Measurements from ENCODE around the gene LYZL4.

The LYZL4 gene, protein sequence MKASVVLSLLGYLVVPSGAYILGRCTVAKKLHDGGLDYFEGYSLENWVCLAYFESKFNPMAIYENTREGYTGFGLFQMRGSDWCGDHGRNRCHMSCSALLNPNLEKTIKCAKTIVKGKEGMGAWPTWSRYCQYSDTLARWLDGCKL

DNA sequence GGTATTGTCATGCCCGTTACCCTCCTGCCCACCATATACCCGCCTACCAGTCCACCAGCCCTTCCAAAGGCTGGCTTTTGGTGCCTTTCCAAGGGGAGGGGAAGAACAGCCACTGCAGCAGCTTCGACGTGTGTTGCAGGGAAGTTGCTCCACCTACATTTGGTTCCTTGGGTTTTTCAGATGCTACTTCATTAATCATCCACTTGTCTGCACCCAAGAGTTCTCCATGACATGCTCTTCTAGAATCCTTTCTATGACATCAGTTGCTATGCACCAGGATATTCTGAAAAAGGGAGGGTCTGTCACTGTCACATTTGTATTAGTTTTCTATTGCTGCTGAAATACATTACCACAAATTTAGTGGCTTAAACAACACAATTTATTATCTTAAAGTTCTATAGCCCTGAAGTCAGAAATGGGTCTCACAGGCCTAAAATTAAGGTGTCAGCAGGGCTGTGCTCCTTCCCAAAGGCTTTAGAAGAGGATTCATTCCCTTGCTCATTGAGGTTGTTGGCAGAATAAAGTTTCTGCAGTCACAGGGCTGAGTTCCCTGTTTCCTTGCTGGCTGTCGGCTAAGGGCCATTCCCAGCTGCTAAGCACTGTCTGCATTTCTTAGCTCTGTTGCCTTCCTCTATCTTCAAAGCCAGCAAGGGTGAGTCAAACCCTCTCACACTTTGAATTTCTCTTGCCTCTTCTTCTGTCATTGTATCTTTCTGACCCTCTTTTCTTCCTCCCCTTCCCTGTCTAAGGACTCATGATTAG is at the start of gene LYZL4:
Gene LYZL4 (minus strand): TSS at position 241 of the 762 bp plus-strand sequence. CDS start 3,359 bp downstream, outside the sequence.
- DNase-seq, result no peak

DNA sequence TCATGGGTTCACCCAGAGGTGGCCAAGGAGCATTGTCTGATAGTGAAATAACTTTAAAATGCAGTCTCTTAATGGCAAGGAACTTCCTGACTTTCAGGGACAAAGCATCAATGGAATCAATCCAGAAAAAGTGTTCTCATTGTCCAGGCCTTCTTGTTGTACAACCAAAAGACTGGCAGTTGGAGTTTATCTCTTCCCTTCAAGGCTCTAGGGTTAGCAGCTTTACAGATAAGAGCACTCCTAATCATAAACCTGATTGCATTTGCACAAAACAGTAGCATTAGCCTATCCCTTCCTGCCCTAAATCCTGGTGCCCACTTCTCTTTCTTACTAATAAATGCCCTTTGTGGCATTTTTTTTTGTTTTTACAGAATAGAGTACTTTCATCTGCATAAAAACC is 48.7 kb upstream of the LYZL4 start:
- no peak for DNase-seq

DNA sequence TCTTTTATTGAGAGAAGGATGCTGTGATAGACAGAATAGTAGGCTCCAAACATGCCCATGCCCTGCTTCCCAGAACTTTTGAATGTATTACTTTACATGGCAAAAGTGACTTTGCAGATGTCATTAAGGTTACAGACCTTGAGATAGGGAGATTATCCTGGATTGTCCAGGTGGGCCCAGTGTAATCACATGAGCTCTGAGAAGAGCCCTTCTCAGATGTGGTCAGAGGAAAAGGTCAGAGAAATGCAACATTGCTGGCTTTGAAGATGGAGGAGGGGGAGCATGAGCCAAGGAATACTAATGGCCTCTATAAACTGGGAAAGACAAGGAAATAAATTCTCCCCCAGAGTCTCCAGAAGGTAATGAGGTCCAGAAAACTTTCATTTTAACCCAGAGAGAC is 45.8 kb upstream of the LYZL4 start:
- no peak for DNase-seq

GRCh38 chr3:42451546-42452230 is 41.3 kb upstream of the LYZL4 start:
- no peak for DNase-seq

DNA sequence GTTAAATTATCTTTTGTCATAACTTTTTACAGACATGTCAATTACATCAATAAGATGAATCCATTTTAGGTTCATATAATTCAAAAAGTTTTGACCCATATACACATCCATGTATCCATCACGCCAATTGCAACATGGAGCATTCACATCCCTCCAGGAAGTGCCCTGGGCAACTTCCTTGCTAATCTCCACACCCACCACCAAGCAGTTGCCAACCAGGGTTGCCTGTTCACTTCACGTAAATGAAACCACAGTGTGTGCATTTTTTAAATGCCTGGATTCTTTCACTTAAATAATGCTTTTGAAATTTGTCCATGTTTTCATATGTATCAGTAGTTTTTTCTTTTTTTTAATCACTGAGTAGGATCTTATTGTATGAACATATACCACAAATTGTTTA is 40.7 kb upstream of the LYZL4 start:
- no peak for DNase-seq

DNA sequence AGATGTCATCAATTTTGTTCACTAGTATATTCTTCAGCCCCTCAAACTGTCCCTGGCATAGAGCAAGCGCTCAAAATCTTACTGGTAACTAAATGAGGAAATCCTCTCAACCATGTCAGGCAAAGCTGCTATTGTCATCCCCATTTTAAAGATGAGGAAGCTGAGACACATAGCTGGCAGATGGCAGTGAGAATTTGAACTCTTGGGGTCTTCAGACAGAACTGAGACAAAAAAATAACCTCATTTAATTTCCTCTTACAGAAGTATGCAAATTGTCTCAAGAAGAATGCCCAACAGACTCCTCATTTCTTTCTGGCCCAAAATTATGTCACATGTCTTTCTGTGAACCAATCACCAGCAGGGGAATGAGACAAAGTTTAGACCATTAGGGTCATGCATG is 40.2 kb upstream of the LYZL4 start:
- no peak for DNase-seq

- DNase-seq, result no peak
Measured at GRCh38 chr3:42447481-42447880, 37.1 kb upstream of the LYZL4 start.

DNA sequence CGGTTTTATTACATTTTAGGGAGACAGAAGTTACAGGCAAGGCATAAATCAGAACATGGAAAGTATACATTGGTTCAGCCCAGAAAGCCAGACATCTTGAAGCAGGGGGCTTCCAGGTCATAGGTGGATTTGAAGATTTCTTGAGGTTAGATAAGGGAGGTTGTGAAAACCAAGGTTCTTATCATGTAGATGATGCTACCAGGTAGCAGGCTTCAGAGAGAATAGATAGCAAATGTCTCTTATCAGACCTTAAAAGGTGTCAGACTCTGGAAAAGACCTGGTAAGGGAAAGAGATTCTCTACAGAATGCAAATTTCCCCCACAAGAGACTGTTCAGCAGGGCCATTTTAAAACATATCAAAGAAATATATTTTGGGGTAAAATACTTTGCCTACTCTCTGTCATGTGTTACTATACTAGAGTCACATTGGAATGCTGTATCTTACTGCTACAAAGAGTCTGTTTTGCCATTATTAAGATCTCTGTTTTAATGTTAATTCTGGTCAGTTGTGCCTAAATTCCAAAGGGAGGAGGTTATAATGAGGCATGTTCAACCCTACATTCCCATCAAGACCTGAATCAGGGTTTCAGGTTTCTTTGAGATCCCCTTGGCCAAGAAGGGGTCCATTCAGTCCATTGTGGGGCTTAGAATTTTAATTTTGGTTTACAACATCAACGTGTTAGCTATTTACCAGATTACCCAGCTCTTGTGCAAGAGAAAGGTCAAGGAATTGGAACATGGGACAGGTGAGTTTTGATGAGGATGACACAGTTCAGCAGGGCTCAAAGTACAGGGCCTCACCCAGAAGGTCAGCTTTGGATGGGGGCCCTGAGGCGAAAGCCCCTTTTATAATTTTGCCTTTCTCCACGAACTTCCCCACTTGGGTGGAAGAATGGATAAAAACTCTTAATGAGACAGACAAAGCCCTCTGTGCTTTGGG is 36.0 kb upstream of the LYZL4 start:
- no peak for DNase-seq

GRCh38 chr3:42443819-42444436 is 33.5 kb upstream of the LYZL4 start:
- peak; percentile 90 for DNase-seq

- no peak for DNase-seq
Measured at GRCh38 chr3:42443292-42443691, 32.9 kb upstream of the LYZL4 start.

- DNase-seq, result no peak
Measured at GRCh38 chr3:42442640-42443039, 32.2 kb upstream of the LYZL4 start.

GRCh38 chr3:42441791-42442190 is 31.4 kb upstream of the LYZL4 start:
- DNase-seq, result no peak

GRCh38 chr3:42440924-42441323 is 30.5 kb upstream of the LYZL4 start:
- DNase-seq, result no peak

- no peak for DNase-seq
Measured at GRCh38 chr3:42439261-42440115, 29.1 kb upstream of the LYZL4 start.

DNA sequence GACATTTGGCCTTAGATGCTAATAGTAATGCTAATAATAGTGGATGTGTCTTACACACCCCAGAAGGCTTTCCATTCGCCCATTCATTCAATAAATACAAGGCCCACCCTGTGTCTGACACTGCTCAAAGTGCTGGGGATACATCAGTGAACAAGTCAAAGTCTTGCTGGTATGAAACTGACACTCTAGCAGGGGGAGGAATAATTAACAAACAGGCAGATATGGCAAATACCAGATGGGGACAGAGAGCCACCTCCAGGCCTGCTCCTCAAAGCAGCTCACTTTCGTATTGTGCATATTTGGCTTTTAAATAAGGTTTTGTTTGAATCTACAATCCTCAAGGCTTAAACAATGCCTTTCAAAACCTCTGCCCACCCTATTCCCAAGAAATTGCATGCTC is 28.3 kb upstream of the LYZL4 start:
- DNase-seq, result no peak

GRCh38 chr3:42438193-42438592 is 27.8 kb upstream of the LYZL4 start:
- no peak for DNase-seq

- DNase-seq, result no peak
Measured at GRCh38 chr3:42434777-42435380, 24.5 kb upstream of the LYZL4 start.

DNA sequence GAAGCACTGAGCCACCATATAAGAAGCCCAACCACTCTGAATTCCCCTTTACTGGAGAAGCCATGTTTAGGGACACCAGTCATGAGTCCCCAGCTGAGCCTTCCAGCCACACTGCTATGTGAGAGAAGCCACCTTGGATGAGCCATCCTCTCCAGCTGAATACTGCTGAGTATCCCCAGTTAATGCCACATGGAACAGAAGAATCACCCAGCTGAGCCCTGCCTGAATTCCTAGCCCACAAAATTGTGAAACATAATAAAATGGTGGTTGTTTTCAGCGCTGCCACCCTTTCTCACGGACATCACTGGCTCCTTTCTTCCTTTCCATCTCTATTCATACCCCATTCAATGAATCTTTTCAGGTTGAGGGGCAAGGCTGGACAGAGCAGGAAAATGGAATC is 22.1 kb upstream of the LYZL4 start:
- DNase-seq, result no peak

- no peak for DNase-seq
Measured at GRCh38 chr3:42430781-42431532, 20.5 kb upstream of the LYZL4 start.

DNA sequence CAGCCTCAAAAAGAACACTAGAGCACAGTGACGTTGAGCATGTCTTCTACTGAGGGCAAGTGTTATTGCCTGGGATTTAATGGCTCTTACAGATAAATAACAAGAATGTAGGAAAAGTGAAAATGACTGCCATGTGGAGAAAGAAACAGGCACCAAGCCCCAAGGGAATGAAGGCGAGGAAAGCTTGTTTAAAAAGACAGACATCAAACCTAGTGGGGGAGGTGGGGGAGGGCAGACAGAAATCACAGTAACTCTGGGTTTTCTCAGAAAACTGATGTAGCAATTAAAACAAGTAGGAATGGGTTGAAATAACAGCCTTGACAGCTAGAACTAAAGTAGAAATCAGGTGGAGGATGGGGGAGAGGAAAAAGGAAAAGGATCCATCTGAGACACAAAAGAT is 18.4 kb upstream of the LYZL4 start:
- no peak for DNase-seq
